DOHH2 (cell line): ENCODE measurements around the gene ARPC5L.

Experiments
- CTCF ChIP-seq: fragments of 200-600 bp; sonication (generic); IDR thresholded peaks from one replicate; pipeline ENCODE4 v1.5.1; 2014; ENCODE audit warnings: antibody characterized with exemption, mild to moderate bottlenecking, low read depth, low read length; ENCODE audit not compliant: poor library complexity, severe bottlenecking
- EZH2phosphoT487 ChIP-seq: fragments of 200-600 bp; sonication (generic); IDR thresholded peaks from 2 replicates; pipeline ENCODE4 v1.6.1; 2017; ENCODE audit warnings: borderline replicate concordance, mild to moderate bottlenecking, antibody characterized with exemption, low read length, moderate library complexity, mixed read lengths

- TF ChIP-seq CTCF (no peak), EZH2phosphoT487 (no peak)
Observed at GRCh38 chr9:124814164-124814535, 47.8 kb upstream of the ARPC5L start.
